HepG2 (cell line): ENCODE data around the gene CYP2U1. TPM values are rescaled to one million over a fixed set of nuclear protein-coding genes. Genes with fewer than 3 reads are reported as not detected.

Source experiments
- ESRRA ChIP-seq: sonication (generic); formaldehyde crosslinking; IDR thresholded peaks from 2 replicates; pipeline ENCODE4 v1.5.1; 2020; ENCODE audit warnings: mild to moderate bottlenecking, low read depth, missing genetic modification reagents
- FIP1L1 ChIP-seq: fragments of 200-400 bp; formaldehyde crosslinking; IDR thresholded peaks from 2 replicates; pipeline ENCODE4 v1.6.1; 2018; ENCODE audit warnings: low read depth, mild to moderate bottlenecking, low read length, moderate library complexity, borderline replicate concordance; ENCODE audit not compliant: insufficient read depth
- GABPB1 ChIP-seq: IDR thresholded peaks from 2 replicates; pipeline ENCODE4 v1.6.1; 2016; ENCODE audit warnings: mild to moderate bottlenecking, missing genetic modification reagents, moderate library complexity, missing compliant biosample characterization
- HES4 ChIP-seq: sonication (generic); formaldehyde crosslinking; IDR thresholded peaks from 2 replicates; pipeline ENCODE4 v1.9.0; 2021; ENCODE audit warnings: mild to moderate bottlenecking, missing genetic modification reagents, borderline replicate concordance
- HNF4A ChIP-seq: sonication (generic); formaldehyde crosslinking; IDR thresholded peaks from 2 replicates; pipeline ENCODE4 v1.4.0; 2020; ENCODE audit warnings: missing genetic modification reagents
- HOXA9 ChIP-seq: sonication (generic); formaldehyde crosslinking; IDR thresholded peaks from 2 replicates; pipeline ENCODE4 v1.8.1; 2022; ENCODE audit warnings: missing genetic modification reagents, mild to moderate bottlenecking, moderate library complexity, borderline replicate concordance
- MIER2 ChIP-seq: IDR thresholded peaks from 2 replicates; pipeline ENCODE4 v1.6.1; 2016; ENCODE audit warnings: missing biosample characterization, missing genetic modification reagents
- MYPOP ChIP-seq: sonication (generic); formaldehyde crosslinking; IDR thresholded peaks from 2 replicates; pipeline ENCODE4 v1.8.1; 2023; ENCODE audit warnings: mild to moderate bottlenecking, moderate library complexity, missing genetic modification reagents
- PHF21A ChIP-seq: sonication (generic); formaldehyde crosslinking; IDR thresholded peaks from 2 replicates; pipeline ENCODE4 v1.5.0; 2020; ENCODE audit warnings: mild to moderate bottlenecking, missing genetic modification reagents
- POGZ ChIP-seq: sonication (generic); formaldehyde crosslinking; IDR thresholded peaks from 2 replicates; pipeline ENCODE4 v1.4.0; 2020; ENCODE audit warnings: mild to moderate bottlenecking, missing genetic modification reagents
- POLR2A ChIP-seq, 2 experiments: IDR thresholded peaks; 2 replicates each; pipeline ENCODE4 v1.6.1; 2011; ENCODE audit warnings: low read depth in 2 of 2, low read length in 2 of 2, mild to moderate bottlenecking in 1 of 2, moderate library complexity in 1 of 2; ENCODE audit not compliant: insufficient read depth in 1 of 2
- SP1 ChIP-seq, 2 experiments: fragments of 450-650 bp in 1 of 2; sonication (generic) in 1 of 2; formaldehyde crosslinking in 1 of 2; IDR thresholded peaks; 2 replicates each; pipeline versions ENCODE4 v1.4.0 to v1.6.1; 2016 to 2020; ENCODE audit warnings: missing genetic modification reagents in 1 of 2
- SP140L ChIP-seq: sonication (generic); formaldehyde crosslinking; IDR thresholded peaks from 2 replicates; pipeline ENCODE4 v1.4.0; 2020; ENCODE audit warnings: missing genetic modification reagents, borderline replicate concordance
- SRSF1 ChIP-seq: fragments of 200-400 bp; formaldehyde crosslinking; optimal IDR thresholded peaks from 2 replicates; pipeline ENCODE3; 2017; ENCODE audit warnings: mild to moderate bottlenecking, low read depth, low read length, moderate library complexity
- SSRP1 ChIP-seq: IDR thresholded peaks from 2 replicates; pipeline ENCODE4 v1.6.1; 2016; ENCODE audit warnings: control low read depth
- TFAP4 ChIP-seq: sonication (generic); IDR thresholded peaks from 2 replicates; pipeline ENCODE4 v1.6.1; 2016; ENCODE audit warnings: low read depth, borderline replicate concordance
- ZBTB20 ChIP-seq: sonication (generic); formaldehyde crosslinking; IDR thresholded peaks from 2 replicates; pipeline ENCODE4 v1.8.1; 2023; ENCODE audit warnings: missing genetic modification reagents, low read depth, mild to moderate bottlenecking, borderline replicate concordance
- ZBTB33 ChIP-seq: sonication (generic); formaldehyde crosslinking; IDR thresholded peaks from 2 replicates; pipeline ENCODE4 v1.4.0; 2020; ENCODE audit warnings: missing genetic modification reagents
- ZNF251 ChIP-seq: sonication (generic); formaldehyde crosslinking; IDR thresholded peaks from 2 replicates; pipeline ENCODE4 v1.9.0; 2021; ENCODE audit warnings: mild to moderate bottlenecking, missing genetic modification reagents
- ZNF292 ChIP-seq: sonication (generic); formaldehyde crosslinking; IDR thresholded peaks from 2 replicates; pipeline ENCODE4 v1.8.1; 2022; ENCODE audit warnings: mild to moderate bottlenecking, low read depth, missing genetic modification reagents, borderline replicate concordance
- ZNF30 ChIP-seq: sonication (generic); formaldehyde crosslinking; IDR thresholded peaks from 2 replicates; pipeline ENCODE4 v1.5.0; 2020; ENCODE audit warnings: mild to moderate bottlenecking, missing genetic modification reagents
- ZNF484 ChIP-seq: sonication (generic); formaldehyde crosslinking; IDR thresholded peaks from 2 replicates; pipeline ENCODE4 v1.5.1; 2020; ENCODE audit warnings: mild to moderate bottlenecking, low read depth, missing genetic modification reagents, borderline replicate concordance
- ZNF530 ChIP-seq: sonication (generic); formaldehyde crosslinking; IDR thresholded peaks from 2 replicates; pipeline ENCODE4 v1.5.0; 2020; ENCODE audit warnings: low read depth, mild to moderate bottlenecking, missing genetic modification reagents
- ZNF552 ChIP-seq: sonication (generic); formaldehyde crosslinking; IDR thresholded peaks from 2 replicates; pipeline ENCODE4 v1.9.0; 2022; ENCODE audit warnings: missing genetic modification reagents, mild to moderate bottlenecking, borderline replicate concordance
- ZNF746 ChIP-seq: sonication (generic); formaldehyde crosslinking; IDR thresholded peaks from 2 replicates; pipeline ENCODE4 v1.8.0; 2022; ENCODE audit warnings: mild to moderate bottlenecking, missing genetic modification reagents
- ZNF781 ChIP-seq: sonication (generic); formaldehyde crosslinking; IDR thresholded peaks from 2 replicates; pipeline ENCODE4 v1.5.1; 2020; ENCODE audit warnings: borderline replicate concordance, mild to moderate bottlenecking, missing genetic modification reagents; ENCODE audit errors: not compliant biosample characterization
- ZNF883 ChIP-seq: sonication (generic); formaldehyde crosslinking; IDR thresholded peaks from 2 replicates; pipeline ENCODE4 v1.5.1; 2020; ENCODE audit warnings: mild to moderate bottlenecking, missing genetic modification reagents; ENCODE audit errors: not compliant biosample characterization
- polyA plus RNA-seq, 8 experiments: library from polyadenylated mRNA; depleted of rRNA in 3 of 8; stranded (reverse) in 7 of 8; unstranded in 1 of 8; fragments of >200 nt; fragmentation: Illumina TruSeq in 4 of 8; extraction: Trizol in 4 of 8; gene quantifications; 2 replicates each; pipeline versions ENCODE4 v1.2.1 to v1.2.3, GENCODE V29; 2011 to 2016; ENCODE audit warnings: low read depth in 4 of 8, missing spikeins in 1 of 8, mixed read lengths in 1 of 8; ENCODE audit not compliant: insufficient read depth in 1 of 8
- total RNA-seq, 5 experiments: library from RNA; depleted of rRNA; stranded (reverse); fragments of >200 nt; fragmentation: Illumina TruSeq; extraction: Trizol; gene quantifications; 2 replicates each; pipeline ENCODE4 v1.2.3, GENCODE V29; 2016; ENCODE audit warnings: low read depth in 1 of 5

Gene CYP2U1
- total and polyA plus RNA-seq, 2 of the 13 experiments (the other 11 are each of a cell fraction or from before 2014, with no cell fraction given): 1.4 to 3.4 TPM

GRCh38 chr4:107978716-107979451, 47.5 kb downstream of the CYP2U1 start (continued):
- TF ChIP-seq ZBTB33 (CRISPR knock-in tag): no peak
- TF ChIP-seq MIER2 (CRISPR knock-in tag): no peak
- no peak for TF ChIP-seq GABPB1 (CRISPR knock-in tag)
- no peak for TF ChIP-seq SSRP1 (CRISPR knock-in tag)
- TF ChIP-seq POLR2A (IDR thresholded peaks at IDR 0.05; ENCODE audit: insufficient read depth in 1 of 2, low read depth in 2 of 2, low read length in 2 of 2): no peak
- TF ChIP-seq ZNF552 (CRISPR knock-in tag): no peak
- no peak for TF ChIP-seq SP140L
- peak; percentile 69; the same call in 1 of the 2 replicates for TF ChIP-seq ZNF292
- no peak for TF ChIP-seq ZNF530 (CRISPR knock-in tag)
- TF ChIP-seq ZNF484: no peak
- peak; percentile 71; the same call in 1 of the 2 replicates for TF ChIP-seq TFAP4
- TF ChIP-seq FIP1L1: no peak
- TF ChIP-seq PHF21A (CRISPR knock-in tag): peak; percentile 62; the same call in 1 of the 2 replicates
- no peak for TF ChIP-seq HOXA9 (CRISPR knock-in tag)
- no peak for TF ChIP-seq ZNF251 (CRISPR knock-in tag)
- TF ChIP-seq ESRRA: peak; percentile 28; the same call in 1 of the 2 replicates
- TF ChIP-seq ZNF781 (CRISPR knock-in tag): no peak
- no peak for TF ChIP-seq ZNF30 (CRISPR knock-in tag)
- TF ChIP-seq ZNF746: no peak
- TF ChIP-seq SRSF1: no peak
- TF ChIP-seq HES4 (CRISPR knock-in tag): no peak
- no peak; the same call in 1 of the 2 replicates for TF ChIP-seq MYPOP (CRISPR knock-in tag)
- TF ChIP-seq SP1 (IDR thresholded peaks at IDR 0.05): no peak
- no peak for TF ChIP-seq SP1 (CRISPR knock-in tag; IDR thresholded peaks at IDR 0.05)
- no peak for TF ChIP-seq ZBTB20 (CRISPR knock-in tag)
- TF ChIP-seq POGZ: no peak
- no peak for TF ChIP-seq ZNF883 (CRISPR knock-in tag)
- TF ChIP-seq HNF4A: peak; percentile 24
